Measurements from ENCODE around the gene SLC36A2.
"Not testable (repeated sequence)": the region's sequence is repeated elsewhere in the genome, so short reads cannot be mapped to it uniquely, and the experiment has no call there.

Gene SLC36A2

GRCh38 chr5:151347369-151347768 lies at the start of gene SLC36A2:
TSS of gene SLC36A2 (minus strand) at chr5:151347559. CDS start at chr5:151347460, 99 bp downstream.
- DNase-seq (ENCODE audit: low read depth, low spot score), result no peak

- no peak for DNase-seq (ENCODE audit: low read depth, low spot score)
Measured at GRCh38 chr5:151388960-151389359, 41.6 kb upstream of the SLC36A2 start.

- DNase-seq (ENCODE audit: low read depth, low spot score), result no peak
Measured at GRCh38 chr5:151384106-151384505, 36.7 kb upstream of the SLC36A2 start.

GRCh38 chr5:151383011-151383410 lies 35.7 kb upstream of the SLC36A2 start:
- DNase-seq (ENCODE audit: low read depth, low spot score), result no peak

GRCh38 chr5:151382576-151382975 lies 35.2 kb upstream of the SLC36A2 start:
- no peak for DNase-seq (ENCODE audit: low read depth, low spot score)

GRCh38 chr5:151381899-151382298 lies 34.5 kb upstream of the SLC36A2 start:
- DNase-seq (ENCODE audit: low read depth, low spot score), result no peak

GRCh38 chr5:151378616-151379015 lies 31.3 kb upstream of the SLC36A2 start:
- DNase-seq (ENCODE audit: low read depth, low spot score), result no peak

- DNase-seq (ENCODE audit: low read depth, low spot score), result no peak
Measured at GRCh38 chr5:151374539-151374938, 27.2 kb upstream of the SLC36A2 start.

- not testable (repeated sequence) for DNase-seq (ENCODE audit: low read depth, low spot score)
Measured at GRCh38 chr5:151367038-151367437, 19.7 kb upstream of the SLC36A2 start.

- DNase-seq (ENCODE audit: low read depth, low spot score), result no peak
Measured at GRCh38 chr5:151363673-151364072, 16.3 kb upstream of the SLC36A2 start.

- no peak for DNase-seq (ENCODE audit: low read depth, low spot score)
Measured at GRCh38 chr5:151362970-151363369, 15.6 kb upstream of the SLC36A2 start.

GRCh38 chr5:151359391-151359790 lies 12.0 kb upstream of the SLC36A2 start:
- DNase-seq (ENCODE audit: low read depth, low spot score), result no peak

- no peak for DNase-seq (ENCODE audit: low read depth, low spot score)
Measured at GRCh38 chr5:151357792-151358191, 10.4 kb upstream of the SLC36A2 start.

GRCh38 chr5:151357097-151357496 lies 9.7 kb upstream of the SLC36A2 start:
- no peak for DNase-seq (ENCODE audit: low read depth, low spot score)

- DNase-seq (ENCODE audit: low read depth, low spot score), result no peak
Measured at GRCh38 chr5:151351671-151352070, 4.3 kb upstream of the SLC36A2 start.

- DNase-seq (ENCODE audit: low read depth, low spot score), result no peak
Measured at GRCh38 chr5:151348789-151349188, 1.4 kb upstream of the SLC36A2 start.

- no peak for DNase-seq (ENCODE audit: low read depth, low spot score)
Measured at GRCh38 chr5:151345808-151346478, 1.4 kb downstream of the SLC36A2 start.

- DNase-seq (ENCODE audit: low read depth, low spot score), result no peak
Measured at GRCh38 chr5:151345187-151345807, 2.1 kb downstream of the SLC36A2 start.

GRCh38 chr5:151344088-151344487 lies 3.3 kb downstream of the SLC36A2 start:
- DNase-seq (ENCODE audit: low read depth, low spot score), result no peak

- DNase-seq (ENCODE audit: low read depth, low spot score), result no peak
Measured at GRCh38 chr5:151340004-151340403, 7.4 kb downstream of the SLC36A2 start.

- no peak for DNase-seq (ENCODE audit: low read depth, low spot score)
Measured at GRCh38 chr5:151338734-151339133, 8.6 kb downstream of the SLC36A2 start.

- DNase-seq (ENCODE audit: low read depth, low spot score), result no peak
Measured at GRCh38 chr5:151332857-151333256, 14.5 kb downstream of the SLC36A2 start.

GRCh38 chr5:151328734-151329133 lies 18.6 kb downstream of the SLC36A2 start:
- no peak for DNase-seq (ENCODE audit: low read depth, low spot score)
